GM06990 (cell line): ENCODE measurements around the gene VANGL1.
A peak's percentile ranks its signal among the peaks of the same experiment; 100 is the strongest.

Experiments
- DNase-seq: peaks from one replicate; pipeline ENCODE4 v3.0.0-alpha.2; 2011; ENCODE audit not compliant: insufficient read length; ENCODE audit errors: extremely low read depth
- H3K27me3 ChIP-seq: replicated peaks from 2 replicates; pipeline ENCODE4 v1.6.0; 2011; ENCODE audit warnings: low read length; ENCODE audit not compliant: control insufficient read depth, insufficient read depth
- H3K36me3 ChIP-seq: 2 replicates; pipeline ENCODE4 v1.5.1; 2011; ENCODE audit warnings: low read length; ENCODE audit not compliant: control insufficient read depth, insufficient read depth
- H3K4me3 ChIP-seq: replicated peaks from 2 replicates; pipeline ENCODE4 v1.5.1; 2011; ENCODE audit warnings: low read depth, mild to moderate bottlenecking, control low read depth, low read length
- TF ChIP-seq, protein P1 (sequence below): IDR thresholded peaks from 2 replicates; pipeline ENCODE4 v1.5.1; 2011; ENCODE audit warnings: low read length, control low read depth, mild to moderate bottlenecking, inconsistent platforms; ENCODE audit not compliant: insufficient read depth, poor library complexity, severe bottlenecking

VANGL1 gene

DNA sequence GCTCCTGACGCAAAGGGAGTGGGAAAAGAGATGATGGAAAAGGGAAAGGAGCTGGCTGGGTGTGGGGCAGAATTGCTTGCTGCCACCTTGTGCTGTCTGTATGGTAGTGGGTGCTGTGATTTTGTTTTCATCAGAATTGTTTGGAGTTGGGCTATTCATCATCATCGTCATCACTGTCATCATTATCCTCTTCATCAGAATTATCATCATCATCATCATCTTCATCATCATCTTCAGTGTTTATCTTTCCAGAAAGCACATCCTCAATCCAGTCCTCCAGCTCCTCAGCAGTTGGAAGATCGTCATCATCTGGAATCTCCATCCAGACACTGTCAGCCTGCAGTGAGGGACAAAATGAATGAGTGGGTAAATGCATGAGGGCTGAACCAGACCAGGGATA, 59.3 kb downstream of the VANGL1 start:
- no peaks in the 10 kb centered on the region for H3K36me3 ChIP-seq
- DNase-seq: no peak
- H3K27me3 ChIP-seq: no peaks in the 10 kb centered on the region
- H3K4me3 ChIP-seq: no peak overlapping the region
- TF ChIP-seq, protein P1, sequence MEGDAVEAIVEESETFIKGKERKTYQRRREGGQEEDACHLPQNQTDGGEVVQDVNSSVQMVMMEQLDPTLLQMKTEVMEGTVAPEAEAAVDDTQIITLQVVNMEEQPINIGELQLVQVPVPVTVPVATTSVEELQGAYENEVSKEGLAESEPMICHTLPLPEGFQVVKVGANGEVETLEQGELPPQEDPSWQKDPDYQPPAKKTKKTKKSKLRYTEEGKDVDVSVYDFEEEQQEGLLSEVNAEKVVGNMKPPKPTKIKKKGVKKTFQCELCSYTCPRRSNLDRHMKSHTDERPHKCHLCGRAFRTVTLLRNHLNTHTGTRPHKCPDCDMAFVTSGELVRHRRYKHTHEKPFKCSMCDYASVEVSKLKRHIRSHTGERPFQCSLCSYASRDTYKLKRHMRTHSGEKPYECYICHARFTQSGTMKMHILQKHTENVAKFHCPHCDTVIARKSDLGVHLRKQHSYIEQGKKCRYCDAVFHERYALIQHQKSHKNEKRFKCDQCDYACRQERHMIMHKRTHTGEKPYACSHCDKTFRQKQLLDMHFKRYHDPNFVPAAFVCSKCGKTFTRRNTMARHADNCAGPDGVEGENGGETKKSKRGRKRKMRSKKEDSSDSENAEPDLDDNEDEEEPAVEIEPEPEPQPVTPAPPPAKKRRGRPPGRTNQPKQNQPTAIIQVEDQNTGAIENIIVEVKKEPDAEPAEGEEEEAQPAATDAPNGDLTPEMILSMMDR: no peak

- no peaks in the 10 kb centered on the region for H3K36me3 ChIP-seq
- DNase-seq: no peak
- H3K27me3 ChIP-seq: no peaks in the 10 kb centered on the region
- TF ChIP-seq, protein P1: no peak
- H3K4me3 ChIP-seq: no peak overlapping the region
These were observed 61.2 kb downstream of the VANGL1 start for GRCh38 chr1:115702959-115703358.

DNA sequence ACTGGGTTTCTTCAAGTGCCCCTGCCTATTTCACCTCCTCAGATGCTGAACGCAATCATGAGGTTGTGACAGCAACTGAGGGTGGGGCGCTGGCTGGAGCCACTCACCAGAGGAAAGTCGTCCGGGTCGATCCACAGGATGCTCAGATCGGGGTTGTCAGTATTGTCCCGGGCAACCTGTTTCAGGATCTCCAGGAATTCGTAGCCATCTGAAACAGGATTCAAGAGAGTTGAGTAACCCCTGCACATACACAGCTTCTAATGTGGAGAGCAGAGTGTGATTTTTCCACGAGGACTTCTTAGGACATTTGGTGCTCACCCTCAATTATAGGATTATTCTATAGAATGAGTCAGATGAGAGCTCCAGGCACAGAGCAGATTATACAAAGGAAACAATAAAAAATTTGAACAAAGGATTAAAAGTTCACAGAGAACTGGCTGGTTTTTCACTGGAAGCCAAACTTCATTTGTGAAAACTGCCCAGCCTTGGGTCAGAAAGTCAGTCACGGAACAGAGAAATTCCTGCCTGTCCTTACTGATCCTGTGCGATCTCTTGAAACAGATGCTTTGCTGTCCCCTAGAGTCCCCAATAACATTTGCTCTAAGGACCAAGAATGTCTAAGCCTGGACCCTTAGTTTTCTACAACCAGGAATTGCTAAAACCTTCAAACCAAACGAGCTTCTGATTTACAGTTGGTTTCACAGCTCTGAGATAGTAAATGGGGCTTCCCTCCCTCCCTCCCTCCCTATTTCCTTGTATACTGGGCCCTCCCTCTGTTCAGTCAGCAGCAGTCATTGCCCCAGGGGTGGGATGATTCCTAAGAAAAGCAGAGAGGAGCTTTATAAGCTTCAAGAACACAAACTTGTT, 63.5 kb downstream of the VANGL1 start:
- TF ChIP-seq, protein P1: no peak
- H3K27me3 ChIP-seq: no peaks in the 10 kb centered on the region
- no peak for DNase-seq
- no peaks in the 10 kb centered on the region for H3K36me3 ChIP-seq
- H3K4me3 ChIP-seq: no peak overlapping the region

DNA sequence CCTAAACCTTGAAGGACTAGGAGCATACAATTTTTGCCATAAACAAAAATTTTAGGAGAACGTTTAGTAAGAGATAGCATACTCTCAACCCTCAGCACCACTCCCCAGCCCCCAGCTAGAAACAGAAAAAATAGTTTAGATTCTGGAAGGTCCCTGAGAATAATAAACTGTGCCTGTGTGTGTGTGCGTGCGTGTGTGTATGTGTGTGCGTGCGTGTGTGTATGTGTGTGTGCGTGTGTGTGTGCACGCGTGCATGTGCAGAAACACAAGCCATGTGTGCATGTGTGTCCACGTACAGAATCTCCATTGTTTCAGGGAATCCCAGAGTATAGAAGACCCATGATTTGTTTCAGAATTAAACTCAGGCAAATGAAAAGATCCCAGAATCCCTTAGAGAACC, 64.2 kb downstream of the VANGL1 start:
- Histone ChIP-seq H3K27me3 (peaks cover 2% of the 10 kb centered on the region; the same call in 1 of the 2 replicates), H3K4me3 (no peak overlapping the region), H3K36me3 (no peaks in the 10 kb centered on the region)
- no peak for DNase-seq
- TF ChIP-seq, protein P1: no peak

- Histone ChIP-seq H3K4me3 (no peak overlapping the region), H3K27me3 (peaks cover 2% of the 10 kb centered on the region), H3K36me3 (no peaks in the 10 kb centered on the region)
- TF ChIP-seq, protein P1: peak; percentile 71
- no peak for DNase-seq
These were observed 65.0 kb downstream of the VANGL1 start for GRCh38 chr1:115706587-115707425.
